Stimulated activated effector memory CD8-positive, alpha-beta T cell treated with anti-CD3 and anti-CD28 coated beads, Interleukin-12 subunit alpha, Interleukin-12 subunit beta, amount 100 ng/mL, for 72 hours (primary cell): Measurements from ENCODE around the gene SUMO4.

Experiments used
- ATAC-seq: fragments of 150-1000 bp; cut with Tn5 transposase; 2 replicates; pipeline ENCODE4 v1.10.0; 2021
- DNase-seq, 2 donors: peaks; one replicate each; pipeline ENCODE4 v3.0.0; 2021 to 2022; ENCODE audit warnings: low spot score in 2 of 2
- H3K27ac Mint-ChIP-seq: one replicate; pipeline ENCODE4 v1.8.0; 2022; ENCODE audit warnings: mild to moderate bottlenecking, mixed read lengths
- H3K36me3 Mint-ChIP-seq: one replicate; pipeline ENCODE4 v1.8.0; 2022; ENCODE audit warnings: mild to moderate bottlenecking, mixed read lengths
- H3K4me1 Mint-ChIP-seq: one replicate; pipeline ENCODE4 v1.8.0; 2022; ENCODE audit warnings: mixed read lengths
- H3K4me3 Mint-ChIP-seq: one replicate; pipeline ENCODE4 v1.8.0; 2022; ENCODE audit warnings: mild to moderate bottlenecking, mixed read lengths
- H3K9me3 Mint-ChIP-seq: one replicate; pipeline ENCODE4 v1.8.0; 2022; ENCODE audit warnings: mixed read lengths

SUMO4 gene

GRCh38 chr6:149449831-149450678, 50.0 kb downstream of the SUMO4 start:
- Mint-ChIP-seq H3K4me3 (no peak overlapping the region), H3K9me3 (no peaks in the 10 kb centered on the region), H3K36me3 (peaks cover 97% of the 10 kb centered on the region), H3K4me1 (peaks cover 19% of the 10 kb centered on the region), H3K27ac (peak overlapping the region; percentile 61)
- ATAC-seq (no peak), DNase-seq (no peak)
